GM12878 (cell line): ENCODE data around the gene CHRNG. TPM values are rescaled to one million over a fixed set of nuclear protein-coding genes. Genes with fewer than 3 reads are reported as not detected.

ENCODE experiments used
- ATAC-seq: fragments of 200-7000 bp; cut with Tn5 transposase; 3 replicates; pipeline ENCODE4 v1.9.1; 2020; ENCODE audit warnings: mild to moderate bottlenecking, moderate library complexity
- BruUV-seq: library from RNA; stranded (reverse); fragments of 400-500 nt; replicated peaks from 2 replicates; lab custom pipeline; 2021; lab: Mats Ljungman, UMichigan
- CTCF ChIA-PET: fragments of 300-600 bp; sonication (Branson Sonifier 250); formaldehyde crosslinking; extraction: SDS; loops from one replicate; lab custom pipeline; 2021; ENCODE audit warnings: inconsistent platforms; lab: Yijun Ruan, JAX
- POLR2A ChIA-PET: fragments of 350-600 bp; formaldehyde crosslinking; extraction: SDS; loops from one replicate; lab custom pipeline; 2021; ENCODE audit warnings: inconsistent platforms; lab: Charles Lee
- RAD21 ChIA-PET: fragments of 300-600 bp; sonication (Branson Sonifier 250); formaldehyde crosslinking; loops from one replicate; lab custom pipeline; 2023; ENCODE audit warnings: antibody characterized with exemption; ENCODE audit not compliant: unreplicated experiment; lab: Charles Lee
- SMC1A ChIA-PET: fragments of 300-600 bp; sonication (Branson Sonifier 250); formaldehyde crosslinking; loops from one replicate; lab custom pipeline; 2023; ENCODE audit not compliant: unreplicated experiment, uncharacterized antibody; lab: Charles Lee
- DNase-seq: peaks from one replicate; pipeline ENCODE4 v3.0.0-alpha.2; 2011; ENCODE audit warnings: low read depth, low spot score
- FAIRE-seq: peaks from 3 replicates; lab custom pipeline; 2011; peaks lifted over from hg19 to GRCh38; lab: Jason Lieb, UNC
- H2AFZ ChIP-seq: 2 replicates; pipeline ENCODE4 v1.6.0; 2011; ENCODE audit warnings: low read depth, low read length, control low read depth; ENCODE audit not compliant: control insufficient read depth
- H3K27ac ChIP-seq: 2 replicates; pipeline ENCODE4 v1.5.1; 2011; ENCODE audit warnings: control low read depth; ENCODE audit not compliant: control insufficient read depth, insufficient read depth
- H3K27me3 ChIP-seq, 2 experiments: replicated peaks in 1 of 2; 2 replicates each; pipeline versions ENCODE4 v1.6.0 to v1.6.1; 2011; ENCODE audit warnings: low read length in 1 of 2; ENCODE audit not compliant: control insufficient read depth in 2 of 2, insufficient read depth in 2 of 2
- H3K36me3 ChIP-seq, 2 experiments: 2 replicates each; pipeline ENCODE4 v1.5.1; 2011; ENCODE audit warnings: low read length in 1 of 2; ENCODE audit not compliant: control insufficient read depth in 2 of 2, insufficient read depth in 2 of 2
- H3K4me1 ChIP-seq: 2 replicates; pipeline ENCODE4 v1.6.1; 2011; ENCODE audit warnings: mild to moderate bottlenecking, low read length, moderate library complexity, mixed read lengths; ENCODE audit not compliant: control insufficient read depth, insufficient read depth
- H3K4me2 ChIP-seq: 2 replicates; pipeline ENCODE4 v1.6.0; 2011; ENCODE audit warnings: control low read depth; ENCODE audit not compliant: control insufficient read depth, insufficient read depth
- H3K4me3 ChIP-seq: fragments of 200-600 bp; sonication (generic); 2 replicates; pipeline ENCODE4 v1.5.1; 2016
- H3K79me2 ChIP-seq: 2 replicates; pipeline ENCODE4 v1.6.0; 2011; ENCODE audit warnings: low read length; ENCODE audit not compliant: control insufficient read depth, insufficient read depth
- H3K9ac ChIP-seq: 2 replicates; pipeline ENCODE4 v1.8.0; 2011; ENCODE audit warnings: low read length, control low read depth, mixed read lengths; ENCODE audit not compliant: control insufficient read depth, insufficient read depth
- H3K9me3 ChIP-seq: replicated peaks from 3 replicates; pipeline ENCODE4 v1.5.1; 2011; ENCODE audit warnings: mild to moderate bottlenecking, low read length; ENCODE audit not compliant: control insufficient read depth, insufficient read depth
- H4K20me1 ChIP-seq: 2 replicates; pipeline ENCODE4 v1.6.0; 2011; ENCODE audit not compliant: control insufficient read depth, insufficient read depth
- BCL3 ChIP-seq: IDR thresholded peaks from 2 replicates; pipeline ENCODE4 v1.6.1; 2011; ENCODE audit warnings: borderline replicate concordance, low read depth, mild to moderate bottlenecking, moderate library complexity, low read length; ENCODE audit not compliant: insufficient read depth, poor library complexity, severe bottlenecking
- BHLHE40 ChIP-seq, 2 experiments: fragments of 450-650 bp in 1 of 2; IDR thresholded peaks; 2 replicates each; pipeline ENCODE4 v1.6.1; 2011 to 2017; ENCODE audit warnings: low read depth in 2 of 2, borderline replicate concordance in 1 of 2, improper control_type of control experiment in 1 of 2, low read length in 1 of 2, mild to moderate bottlenecking in 1 of 2
- DPF2 ChIP-seq: fragments of 450-650 bp; IDR thresholded peaks from 2 replicates; pipeline ENCODE4 v1.6.1; 2017; ENCODE audit warnings: mild to moderate bottlenecking
- EED ChIP-seq: sonication (generic); IDR thresholded peaks from 2 replicates; pipeline ENCODE4 v1.6.1; 2016; ENCODE audit warnings: antibody characterized with exemption, low read depth
- FOS ChIP-seq: IDR thresholded peaks from 3 replicates; pipeline ENCODE4 v1.6.1; 2011; ENCODE audit warnings: borderline replicate concordance; ENCODE audit not compliant: insufficient read length; ENCODE audit errors: extremely low read depth
- FOXK2 ChIP-seq: fragments of 450-650 bp; IDR thresholded peaks from 2 replicates; pipeline ENCODE4 v1.6.1; 2017; ENCODE audit warnings: mild to moderate bottlenecking, moderate library complexity
- FOXM1 ChIP-seq: IDR thresholded peaks from 2 replicates; pipeline ENCODE4 v1.6.1; 2012; ENCODE audit warnings: low read depth, mild to moderate bottlenecking, inconsistent platforms, low read length, moderate library complexity
- HCFC1 ChIP-seq: fragments of 150-350 bp; IDR thresholded peaks from 2 replicates; pipeline ENCODE4 v1.6.1; 2014; ENCODE audit warnings: low read length
- IRF5 ChIP-seq: fragments of 450-650 bp; IDR thresholded peaks from 2 replicates; pipeline ENCODE4 v1.6.1; 2017; ENCODE audit warnings: borderline replicate concordance
- KDM1A ChIP-seq: fragments of 200-600 bp; sonication (generic); IDR thresholded peaks from 2 replicates; pipeline ENCODE4 v1.6.1; 2016; ENCODE audit warnings: borderline replicate concordance
- MEF2A ChIP-seq: IDR thresholded peaks from 2 replicates; pipeline ENCODE4 v1.6.1; 2011; ENCODE audit warnings: low read depth, mild to moderate bottlenecking, low read length, moderate library complexity; ENCODE audit not compliant: insufficient read depth
- PAX5 ChIP-seq: IDR thresholded peaks from 2 replicates; pipeline ENCODE4 v1.6.1; 2011; ENCODE audit warnings: low read depth, low read length, borderline replicate concordance
- PAX8 ChIP-seq: fragments of 450-650 bp; IDR thresholded peaks from 2 replicates; pipeline ENCODE4 v1.6.1; 2017; ENCODE audit warnings: mild to moderate bottlenecking, moderate library complexity
- RAD51 ChIP-seq: fragments of 450-650 bp; IDR thresholded peaks from 2 replicates; pipeline ENCODE4 v1.6.1; 2016; ENCODE audit warnings: moderate library complexity, mild to moderate bottlenecking, inconsistent platforms
- SKIL ChIP-seq: fragments of 450-650 bp; IDR thresholded peaks from 2 replicates; pipeline ENCODE4 v1.6.1; 2017; ENCODE audit warnings: mild to moderate bottlenecking, low read depth, inconsistent platforms; ENCODE audit not compliant: poor library complexity, severe bottlenecking
- TAF1 ChIP-seq: IDR thresholded peaks from 2 replicates; pipeline ENCODE4 v1.6.1; 2011; ENCODE audit warnings: mild to moderate bottlenecking, low read depth, low read length, borderline replicate concordance
- YY1 ChIP-seq: IDR thresholded peaks from 2 replicates; pipeline ENCODE4 v1.6.1; 2011; ENCODE audit warnings: low read depth, mild to moderate bottlenecking, low read length
- ZBTB33 ChIP-seq: fragments of 450-650 bp; IDR thresholded peaks from 2 replicates; pipeline ENCODE4 v1.6.1; 2017; ENCODE audit warnings: mild to moderate bottlenecking
- WGBS: methylation state at CpG from one replicate; pipeline ENCODE4 v1.1.6; 2016; ENCODE audit warnings: low lambda C conversion rate; ENCODE audit not compliant: insufficient replicate concordance, insufficient coverage; ENCODE audit errors: missing lambda C conversion rate; 5-methylcytosine and 5-hydroxymethylcytosine counted together
- in situ Hi-C: fragments of 300-500 bp; cut with MboI; formaldehyde crosslinking; loops from 9 replicates; pipeline ENCODE4 v1.14.3; 2018; ENCODE audit warnings: mixed read lengths
- intact Hi-C: fragments of 100-400 bp; cut with micrococcal nuclease; formaldehyde crosslinking; loops from one replicate; pipeline ENCODE4 v1.14.2; 2022; ENCODE audit not compliant: unreplicated experiment
- polyA plus RNA-seq, 11 experiments: library from polyadenylated mRNA; depleted of rRNA in 4 of 11; unstranded in 6 of 11; stranded (reverse) in 5 of 11; fragments of >200 nt; fragmentation: Nextera tagmentation in 4 of 11; fragmentation: Illumina TruSeq in 1 of 11; extraction: Ambion mirVana in 4 of 11; extraction: Trizol in 1 of 11; gene quantifications; 1 replicate in 1 of 11; 2 replicates in 10 of 11; pipeline versions ENCODE4 v1.2.1 to v1.2.3, GENCODE V29; 2011 to 2016; ENCODE audit warnings: inconsistent platforms in 2 of 11, missing spikeins in 2 of 11, low read depth in 1 of 11
- total RNA-seq, 4 experiments: library from RNA; depleted of rRNA in 3 of 4; stranded (reverse); fragments of >200 nt in 3 of 4; fragmentation: Illumina TruSeq in 1 of 4; extraction: Trizol in 1 of 4; gene quantifications; 2 replicates each; pipeline versions ENCODE4 v1.2.1 to v1.2.3, GENCODE V29; 2013 to 2021

The CHRNG gene
- total and polyA plus RNA-seq, 10 of the 15 experiments (the other 5 are each of a cell fraction or from before 2014, with no cell fraction given) = 0.17 TPM; not detected in 9

DNA sequence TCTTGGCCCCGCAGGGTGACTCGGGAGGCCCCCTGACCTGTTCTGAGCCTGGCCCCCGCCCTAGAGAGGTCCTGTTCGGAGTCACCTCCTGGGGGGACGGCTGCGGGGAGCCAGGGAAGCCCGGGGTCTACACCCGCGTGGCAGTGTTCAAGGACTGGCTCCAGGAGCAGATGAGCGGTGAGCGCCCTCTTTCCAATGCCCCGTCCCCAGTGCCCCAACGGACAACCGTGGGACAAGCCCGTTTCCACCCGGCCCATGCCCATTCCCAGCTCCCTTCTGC, 16.1 kb upstream of the CHRNG start:
- H4K20me1 ChIP-seq = no peaks in the 10 kb centered on the region
- H3K9ac ChIP-seq = no peak overlapping the region
- ChIA-PET SMC1A (no interaction called here), CTCF (no interaction called here)
- H3K27ac ChIP-seq = no peak overlapping the region
- no peaks in the 10 kb centered on the region for H3K4me1 ChIP-seq
- peaks cover 3 to 6% of the 10 kb centered on the region in 2 experiments; a peak in 3 of 4 replicates for H3K27me3 ChIP-seq
- H3K36me3 ChIP-seq = no peaks in the 10 kb centered on the region
- no TSS peak for BruUV-seq
- DNase-seq (no peak), ATAC-seq (no peak)
- intact Hi-C loops (no loop called here), in situ Hi-C loops (no loop called here)
- H3K4me2 ChIP-seq = no peak overlapping the region
- 14% methylated on average over 16 of the region's 16 CpGs for WGBS
- H3K79me2 ChIP-seq = no peaks in the 10 kb centered on the region
- H2AFZ ChIP-seq = no peak overlapping the region
- TF ChIP-seq YY1 (no peak), BCL3 (no peak), TAF1 (no peak), FOXK2 (no peak), SKIL (no peak), PAX8 (no peak), FOXM1 (no peak), ZBTB33 (no peak), IRF5 (no peak), KDM1A (no peak), MEF2A (no peak), BHLHE40 (IDR thresholded peaks at IDR 0.05; ENCODE audit: borderline replicate concordance in 1 of 2, low read depth in 2 of 2, low read length in 1 of 2) (no peak), RAD51 (no peak), HCFC1 (no peak), DPF2 (no peak), FOS (no peak), PAX5 (no peak), EED (no peak)
- TF ChIP-seq, all 136 proteins: peak for 0
- no peaks in the 10 kb centered on the region for H3K9me3 ChIP-seq
- RAD21 ChIA-PET = no interaction called here
- H3K4me3 ChIP-seq = no peak overlapping the region
- FAIRE-seq = no peak
- POLR2A ChIA-PET = no interaction called here
